GM23338 (cell line): Measurements from ENCODE around the gene CHAD. TPM values are rescaled to one million over a fixed set of nuclear protein-coding genes. Genes with fewer than 3 reads are reported as not detected.

ENCODE experiments used
- ATAC-seq: fragments of 200-7000 bp; cut with Tn5 transposase; 3 replicates; pipeline ENCODE4 v1.9.1; 2020
- DNase-seq: peaks from one replicate; pipeline ENCODE4 v3.0.0-alpha.2; 2015; ENCODE audit warnings: low spot score
- H2AFZ ChIP-seq: fragments of 200-600 bp; sonication (generic); 2 replicates; pipeline ENCODE4 v1.8.0; 2016; ENCODE audit warnings: antibody characterized with exemption, mild to moderate bottlenecking, moderate library complexity
- H3F3A ChIP-seq: fragments of 200-600 bp; sonication (generic); replicated peaks from 2 replicates; pipeline ENCODE4 v1.8.0; 2017; ENCODE audit warnings: antibody characterized with exemption, mixed run types, low read depth
- H3K27ac ChIP-seq: fragments of 200-600 bp; sonication (generic); 2 replicates; pipeline ENCODE4 v1.6.1; 2016; ENCODE audit warnings: low read depth
- H3K27me3 ChIP-seq: fragments of 200-600 bp; sonication (generic); 2 replicates; pipeline ENCODE4 v1.8.0; 2016; ENCODE audit warnings: mild to moderate bottlenecking, mixed run types, moderate library complexity; ENCODE audit not compliant: insufficient read depth
- H3K36me3 ChIP-seq: fragments of 200-600 bp; sonication (generic); 2 replicates; pipeline ENCODE4 v1.8.0; 2016; ENCODE audit warnings: mild to moderate bottlenecking; ENCODE audit not compliant: insufficient read depth
- H3K4me1 ChIP-seq: fragments of 200-600 bp; sonication (generic); 2 replicates; pipeline ENCODE4 v1.8.0; 2016; ENCODE audit warnings: mild to moderate bottlenecking, moderate library complexity; ENCODE audit not compliant: insufficient read depth
- H3K4me2 ChIP-seq: fragments of 200-600 bp; sonication (generic); 2 replicates; pipeline ENCODE4 v1.7.1; 2017; ENCODE audit warnings: mixed run types
- H3K4me3 ChIP-seq: fragments of 200-600 bp; sonication (generic); 2 replicates; pipeline ENCODE4 v1.6.1; 2016; ENCODE audit warnings: mixed run types
- H3K79me2 ChIP-seq: fragments of 200-600 bp; sonication (generic); replicated peaks from 2 replicates; pipeline ENCODE4 v1.8.0; 2017; ENCODE audit warnings: mild to moderate bottlenecking; ENCODE audit not compliant: insufficient read depth
- H3K9me2 ChIP-seq: fragments of 200-600 bp; sonication (generic); 2 replicates; pipeline ENCODE4 v1.8.0; 2017; ENCODE audit not compliant: insufficient read depth
- H4K20me1 ChIP-seq: fragments of 200-600 bp; sonication (generic); replicated peaks from 2 replicates; pipeline ENCODE4 v1.8.0; 2017; ENCODE audit warnings: mild to moderate bottlenecking; ENCODE audit not compliant: insufficient read depth
- H3K27ac Mint-ChIP-seq: 2 replicates; pipeline ENCODE4 v1.8.0; 2020; ENCODE audit warnings: inconsistent platforms, mild to moderate bottlenecking, moderate library complexity, mixed read lengths
- H3K27me3 Mint-ChIP-seq: 3 replicates; pipeline ENCODE4 v1.8.0; 2022; ENCODE audit warnings: low read depth, mild to moderate bottlenecking, moderate library complexity, mixed read lengths, inconsistent platforms; ENCODE audit not compliant: insufficient read depth, poor library complexity
- H3K36me3 Mint-ChIP-seq: 3 replicates; pipeline ENCODE4 v1.8.0; 2021; ENCODE audit warnings: low read depth, mild to moderate bottlenecking, inconsistent platforms, moderate library complexity, mixed read lengths
- H3K4me1 Mint-ChIP-seq: 3 replicates; pipeline ENCODE4 v1.8.0; 2020; ENCODE audit warnings: mild to moderate bottlenecking, inconsistent platforms, mixed read lengths
- H3K4me3 Mint-ChIP-seq: 3 replicates; pipeline ENCODE4 v1.8.0; 2021; ENCODE audit warnings: moderate library complexity, mild to moderate bottlenecking, inconsistent platforms, mixed read lengths
- H3K9me3 Mint-ChIP-seq: 3 replicates; pipeline ENCODE4 v1.8.0; 2020; ENCODE audit warnings: moderate library complexity, mild to moderate bottlenecking, inconsistent platforms, mixed read lengths
- CREB1 ChIP-seq: fragments of 250-450 bp; sonication (Bioruptor Pico); IDR thresholded peaks from 2 replicates; pipeline ENCODE4 v1.5.0; 2020; ENCODE audit warnings: low read depth, mild to moderate bottlenecking, moderate library complexity
- EZH2 ChIP-seq: fragments of 200-600 bp; sonication (generic); IDR thresholded peaks from one replicate; pipeline ENCODE4 v1.8.0; 2017; ENCODE audit warnings: antibody characterized with exemption, mild to moderate bottlenecking, low read depth; ENCODE audit not compliant: unreplicated experiment
- EZH2phosphoT487 ChIP-seq: fragments of 200-600 bp; sonication (generic); IDR thresholded peaks from one replicate; pipeline ENCODE4 v1.8.1; 2018; ENCODE audit warnings: antibody characterized with exemption; ENCODE audit not compliant: unreplicated experiment
- JUNB ChIP-seq: IDR thresholded peaks from one replicate; pipeline ENCODE4 v1.6.1; 2016; ENCODE audit warnings: antibody characterized with exemption; ENCODE audit not compliant: unreplicated experiment
- NANOG ChIP-seq: IDR thresholded peaks from 2 replicates; pipeline ENCODE4 v1.6.1; 2016; ENCODE audit warnings: antibody characterized with exemption, borderline replicate concordance
- POLR2AphosphoS5 ChIP-seq: IDR thresholded peaks from 2 replicates; pipeline ENCODE4 v1.6.1; 2016; ENCODE audit warnings: antibody characterized with exemption, low read depth
- ZNF114 ChIP-seq: fragments of 250-450 bp; sonication (Bioruptor Pico); IDR thresholded peaks from 2 replicates; pipeline ENCODE4 v1.5.0; 2020; ENCODE audit warnings: mild to moderate bottlenecking, moderate library complexity
- polyA plus RNA-seq: library from polyadenylated mRNA; unstranded; fragments of >200 nt; fragmentation: Nextera tagmentation; extraction: Ambion mirVana; gene quantifications from 2 replicates; pipeline ENCODE4 v1.2.1, GENCODE V29; 2016
- total RNA-seq: library from RNA; depleted of rRNA; stranded (reverse); fragments of >200 nt; shearing (Covaris generic); gene quantifications from 2 replicates; pipeline ENCODE4 v1.2.3, GENCODE V29; 2014
- TF ChIP-seq, protein P1 (sequence below): IDR thresholded peaks from one replicate; pipeline ENCODE4 v1.6.1; 2018; ENCODE audit warnings: antibody characterized with exemption; ENCODE audit not compliant: unreplicated experiment
- TF ChIP-seq, protein P2 (sequence below): fragments of 250-450 bp; sonication (Bioruptor Pico); IDR thresholded peaks from 2 replicates; pipeline ENCODE4 v1.5.0; 2020; ENCODE audit warnings: mild to moderate bottlenecking, moderate library complexity
- TF ChIP-seq, protein P3 (sequence below), 2 experiments: fragments of 200-600 bp in 1 of 2; sonication (generic) in 1 of 2; conservative IDR thresholded peaks; 2 replicates each; pipeline versions ENCODE4 v1.5.1 to v1.6.1; 2016 to 2017; ENCODE audit warnings: antibody characterized with exemption in 2 of 2, low read depth in 2 of 2, mild to moderate bottlenecking in 2 of 2, moderate library complexity in 1 of 2

CHAD gene
- total and polyA plus RNA-seq, 2 experiments from 2014 or later = 0.18 TPM; not detected in 1

DNA sequence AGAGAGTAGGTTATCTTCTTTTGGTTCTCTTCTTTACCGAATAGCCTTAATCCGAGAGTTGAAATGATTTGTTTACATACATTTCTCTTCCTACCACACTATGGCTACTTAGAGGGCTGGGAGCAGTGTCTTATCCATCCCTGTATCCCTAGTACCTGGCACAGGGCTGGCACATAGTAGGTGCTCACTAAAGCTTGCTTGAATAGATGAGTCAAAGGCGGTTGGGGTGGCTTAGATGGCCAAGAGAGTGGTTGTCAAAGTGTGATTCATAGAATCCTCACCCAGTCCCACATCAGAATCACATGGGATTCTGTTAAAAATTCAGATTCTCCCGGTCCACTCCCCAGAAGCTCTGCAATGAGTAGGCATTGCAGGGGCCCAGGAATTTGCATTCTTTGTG, 11.1 kb downstream of the CHAD start (continued):
- TF ChIP-seq NANOG = no peak
- TF ChIP-seq, protein P1, sequence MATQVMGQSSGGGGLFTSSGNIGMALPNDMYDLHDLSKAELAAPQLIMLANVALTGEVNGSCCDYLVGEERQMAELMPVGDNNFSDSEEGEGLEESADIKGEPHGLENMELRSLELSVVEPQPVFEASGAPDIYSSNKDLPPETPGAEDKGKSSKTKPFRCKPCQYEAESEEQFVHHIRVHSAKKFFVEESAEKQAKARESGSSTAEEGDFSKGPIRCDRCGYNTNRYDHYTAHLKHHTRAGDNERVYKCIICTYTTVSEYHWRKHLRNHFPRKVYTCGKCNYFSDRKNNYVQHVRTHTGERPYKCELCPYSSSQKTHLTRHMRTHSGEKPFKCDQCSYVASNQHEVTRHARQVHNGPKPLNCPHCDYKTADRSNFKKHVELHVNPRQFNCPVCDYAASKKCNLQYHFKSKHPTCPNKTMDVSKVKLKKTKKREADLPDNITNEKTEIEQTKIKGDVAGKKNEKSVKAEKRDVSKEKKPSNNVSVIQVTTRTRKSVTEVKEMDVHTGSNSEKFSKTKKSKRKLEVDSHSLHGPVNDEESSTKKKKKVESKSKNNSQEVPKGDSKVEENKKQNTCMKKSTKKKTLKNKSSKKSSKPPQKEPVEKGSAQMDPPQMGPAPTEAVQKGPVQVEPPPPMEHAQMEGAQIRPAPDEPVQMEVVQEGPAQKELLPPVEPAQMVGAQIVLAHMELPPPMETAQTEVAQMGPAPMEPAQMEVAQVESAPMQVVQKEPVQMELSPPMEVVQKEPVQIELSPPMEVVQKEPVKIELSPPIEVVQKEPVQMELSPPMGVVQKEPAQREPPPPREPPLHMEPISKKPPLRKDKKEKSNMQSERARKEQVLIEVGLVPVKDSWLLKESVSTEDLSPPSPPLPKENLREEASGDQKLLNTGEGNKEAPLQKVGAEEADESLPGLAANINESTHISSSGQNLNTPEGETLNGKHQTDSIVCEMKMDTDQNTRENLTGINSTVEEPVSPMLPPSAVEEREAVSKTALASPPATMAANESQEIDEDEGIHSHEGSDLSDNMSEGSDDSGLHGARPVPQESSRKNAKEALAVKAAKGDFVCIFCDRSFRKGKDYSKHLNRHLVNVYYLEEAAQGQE = no peak

DNA sequence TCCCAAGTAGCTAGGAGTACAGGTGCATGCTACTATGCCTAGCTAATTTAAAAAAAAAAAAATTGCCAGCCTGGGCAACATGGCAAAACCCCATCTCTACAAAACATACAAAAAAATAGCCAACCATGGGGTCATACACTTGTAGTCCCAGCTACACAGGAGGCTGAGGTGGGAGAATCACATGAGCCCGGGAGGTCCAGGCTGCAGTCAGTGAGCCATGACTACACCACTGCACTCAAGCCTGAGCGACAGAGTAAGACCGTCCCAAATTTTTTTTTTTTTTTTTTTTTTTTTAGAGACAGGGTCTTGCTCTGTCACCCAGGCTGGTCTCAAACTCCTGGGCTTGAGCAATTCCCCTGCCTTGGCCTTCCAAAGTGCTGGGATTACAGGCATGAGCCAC, 14.8 kb downstream of the CHAD start:
- ATAC-seq = no peak
- no peak overlapping the region for H3K4me2 ChIP-seq
- H3K4me1 Mint-ChIP-seq = no peaks in the 10 kb centered on the region
- H4K20me1 ChIP-seq = no peaks in the 10 kb centered on the region; the same call in 1 of the 2 replicates
- H3K27ac ChIP-seq = no peak overlapping the region
- no peaks in the 10 kb centered on the region for H3F3A ChIP-seq
- no peak overlapping the region for H3K4me3 Mint-ChIP-seq
- H3K27me3 ChIP-seq = no peaks in the 10 kb centered on the region
- DNase-seq = no peak
- H3K27me3 Mint-ChIP-seq = peaks cover 3% of the 10 kb centered on the region
- H3K27ac Mint-ChIP-seq = no peak overlapping the region
- no peak overlapping the region for H2AFZ ChIP-seq
- no peaks in the 10 kb centered on the region for H3K36me3 Mint-ChIP-seq
- H3K9me3 Mint-ChIP-seq = no peaks in the 10 kb centered on the region
- H3K4me3 ChIP-seq = no peak overlapping the region
- H3K79me2 ChIP-seq = no peaks in the 10 kb centered on the region
- H3K9me2 ChIP-seq = no peaks in the 10 kb centered on the region
- H3K4me1 ChIP-seq = no peaks in the 10 kb centered on the region
- H3K36me3 ChIP-seq = no peaks in the 10 kb centered on the region
- TF ChIP-seq EZH2 (no peak), POLR2AphosphoS5 (no peak), CREB1 (CRISPR knock-in tag) (no peak), JUNB (no peak), ZNF114 (no peak), EZH2phosphoT487 (no peak)
- TF ChIP-seq, protein P1 = no peak
- TF ChIP-seq, protein P2, sequence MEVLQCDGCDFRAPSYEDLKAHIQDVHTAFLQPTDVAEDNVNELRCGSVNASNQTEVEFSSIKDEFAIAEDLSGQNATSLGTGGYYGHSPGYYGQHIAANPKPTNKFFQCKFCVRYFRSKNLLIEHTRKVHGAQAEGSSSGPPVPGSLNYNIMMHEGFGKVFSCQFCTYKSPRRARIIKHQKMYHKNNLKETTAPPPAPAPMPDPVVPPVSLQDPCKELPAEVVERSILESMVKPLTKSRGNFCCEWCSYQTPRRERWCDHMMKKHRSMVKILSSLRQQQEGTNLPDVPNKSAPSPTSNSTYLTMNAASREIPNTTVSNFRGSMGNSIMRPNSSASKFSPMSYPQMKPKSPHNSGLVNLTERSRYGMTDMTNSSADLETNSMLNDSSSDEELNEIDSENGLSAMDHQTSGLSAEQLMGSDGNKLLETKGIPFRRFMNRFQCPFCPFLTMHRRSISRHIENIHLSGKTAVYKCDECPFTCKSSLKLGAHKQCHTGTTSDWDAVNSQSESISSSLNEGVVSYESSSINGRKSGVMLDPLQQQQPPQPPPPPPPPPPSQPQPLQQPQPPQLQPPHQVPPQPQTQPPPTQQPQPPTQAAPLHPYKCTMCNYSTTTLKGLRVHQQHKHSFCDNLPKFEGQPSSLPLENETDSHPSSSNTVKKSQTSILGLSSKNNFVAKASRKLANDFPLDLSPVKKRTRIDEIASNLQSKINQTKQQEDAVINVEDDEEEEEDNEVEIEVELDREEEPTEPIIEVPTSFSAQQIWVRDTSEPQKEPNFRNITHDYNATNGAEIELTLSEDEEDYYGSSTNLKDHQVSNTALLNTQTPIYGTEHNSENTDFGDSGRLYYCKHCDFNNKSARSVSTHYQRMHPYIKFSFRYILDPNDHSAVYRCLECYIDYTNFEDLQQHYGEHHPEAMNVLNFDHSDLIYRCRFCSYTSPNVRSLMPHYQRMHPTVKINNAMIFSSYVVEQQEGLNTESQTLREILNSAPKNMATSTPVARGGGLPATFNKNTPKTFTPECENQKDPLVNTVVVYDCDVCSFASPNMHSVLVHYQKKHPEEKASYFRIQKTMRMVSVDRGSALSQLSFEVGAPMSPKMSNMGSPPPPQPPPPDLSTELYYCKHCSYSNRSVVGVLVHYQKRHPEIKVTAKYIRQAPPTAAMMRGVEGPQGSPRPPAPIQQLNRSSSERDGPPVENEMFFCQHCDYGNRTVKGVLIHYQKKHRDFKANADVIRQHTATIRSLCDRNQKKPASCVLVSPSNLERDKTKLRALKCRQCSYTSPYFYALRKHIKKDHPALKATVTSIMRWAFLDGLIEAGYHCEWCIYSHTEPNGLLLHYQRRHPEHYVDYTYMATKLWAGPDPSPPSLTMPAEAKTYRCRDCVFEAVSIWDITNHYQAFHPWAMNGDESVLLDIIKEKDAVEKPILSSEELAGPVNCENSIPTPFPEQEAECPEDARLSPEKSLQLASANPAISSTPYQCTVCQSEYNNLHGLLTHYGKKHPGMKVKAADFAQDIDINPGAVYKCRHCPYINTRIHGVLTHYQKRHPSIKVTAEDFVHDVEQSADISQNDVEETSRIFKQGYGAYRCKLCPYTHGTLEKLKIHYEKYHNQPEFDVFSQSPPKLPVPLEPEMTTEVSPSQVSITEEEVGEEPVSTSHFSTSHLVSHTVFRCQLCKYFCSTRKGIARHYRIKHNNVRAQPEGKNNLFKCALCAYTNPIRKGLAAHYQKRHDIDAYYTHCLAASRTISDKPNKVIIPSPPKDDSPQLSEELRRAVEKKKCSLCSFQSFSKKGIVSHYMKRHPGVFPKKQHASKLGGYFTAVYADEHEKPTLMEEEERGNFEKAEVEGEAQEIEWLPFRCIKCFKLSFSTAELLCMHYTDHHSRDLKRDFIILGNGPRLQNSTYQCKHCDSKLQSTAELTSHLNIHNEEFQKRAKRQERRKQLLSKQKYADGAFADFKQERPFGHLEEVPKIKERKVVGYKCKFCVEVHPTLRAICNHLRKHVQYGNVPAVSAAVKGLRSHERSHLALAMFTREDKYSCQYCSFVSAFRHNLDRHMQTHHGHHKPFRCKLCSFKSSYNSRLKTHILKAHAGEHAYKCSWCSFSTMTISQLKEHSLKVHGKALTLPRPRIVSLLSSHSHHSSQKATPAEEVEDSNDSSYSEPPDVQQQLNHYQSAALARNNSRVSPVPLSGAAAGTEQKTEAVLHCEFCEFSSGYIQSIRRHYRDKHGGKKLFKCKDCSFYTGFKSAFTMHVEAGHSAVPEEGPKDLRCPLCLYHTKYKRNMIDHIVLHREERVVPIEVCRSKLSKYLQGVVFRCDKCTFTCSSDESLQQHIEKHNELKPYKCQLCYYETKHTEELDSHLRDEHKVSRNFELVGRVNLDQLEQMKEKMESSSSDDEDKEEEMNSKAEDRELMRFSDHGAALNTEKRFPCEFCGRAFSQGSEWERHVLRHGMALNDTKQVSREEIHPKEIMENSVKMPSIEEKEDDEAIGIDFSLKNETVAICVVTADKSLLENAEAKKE (CRISPR knock-in tag) = no peak
- TF ChIP-seq, protein P3, sequence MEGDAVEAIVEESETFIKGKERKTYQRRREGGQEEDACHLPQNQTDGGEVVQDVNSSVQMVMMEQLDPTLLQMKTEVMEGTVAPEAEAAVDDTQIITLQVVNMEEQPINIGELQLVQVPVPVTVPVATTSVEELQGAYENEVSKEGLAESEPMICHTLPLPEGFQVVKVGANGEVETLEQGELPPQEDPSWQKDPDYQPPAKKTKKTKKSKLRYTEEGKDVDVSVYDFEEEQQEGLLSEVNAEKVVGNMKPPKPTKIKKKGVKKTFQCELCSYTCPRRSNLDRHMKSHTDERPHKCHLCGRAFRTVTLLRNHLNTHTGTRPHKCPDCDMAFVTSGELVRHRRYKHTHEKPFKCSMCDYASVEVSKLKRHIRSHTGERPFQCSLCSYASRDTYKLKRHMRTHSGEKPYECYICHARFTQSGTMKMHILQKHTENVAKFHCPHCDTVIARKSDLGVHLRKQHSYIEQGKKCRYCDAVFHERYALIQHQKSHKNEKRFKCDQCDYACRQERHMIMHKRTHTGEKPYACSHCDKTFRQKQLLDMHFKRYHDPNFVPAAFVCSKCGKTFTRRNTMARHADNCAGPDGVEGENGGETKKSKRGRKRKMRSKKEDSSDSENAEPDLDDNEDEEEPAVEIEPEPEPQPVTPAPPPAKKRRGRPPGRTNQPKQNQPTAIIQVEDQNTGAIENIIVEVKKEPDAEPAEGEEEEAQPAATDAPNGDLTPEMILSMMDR (conservative IDR thresholded peaks at IDR 0.05; ENCODE audit: low read depth in 2 of 2) = no peak
